HEK293 (cell line): ENCODE measurements around the gene OPRM1.

Source experiments
- CTCF ChIA-PET: fragments of 350-600 bp; formaldehyde crosslinking; extraction: SDS; loops from one replicate; lab custom pipeline; 2021; ENCODE audit warnings: antibody characterized with exemption; lab: Yijun Ruan, JAX
- POLR2A ChIA-PET: fragments of 300-600 bp; formaldehyde crosslinking; extraction: SDS; loops from one replicate; lab custom pipeline; 2020; ENCODE audit warnings: antibody characterized with exemption, inconsistent platforms; lab: Yijun Ruan, JAX
- H3K27ac ChIP-seq: fragments of 200-500 bp; sonication (Bioruptor generic); 2 replicates; pipeline ENCODE4 v1.5.1; 2014; ENCODE audit warnings: low read depth, low read length, control low read depth, inconsistent platforms; ENCODE audit errors: extremely low read depth
- H3K36me3 ChIP-seq, 2 experiments: fragments of 200-500 bp in 1 of 2; sonication (Bioruptor generic) in 1 of 2; 1 replicate in 1 of 2; 2 replicates in 1 of 2; pipeline ENCODE4 v1.5.1; 2014 to 2017; ENCODE audit warnings: inconsistent platforms in 2 of 2, low read length in 2 of 2; ENCODE audit not compliant: control insufficient read depth in 2 of 2, insufficient read depth in 1 of 2
- H3K4me1 ChIP-seq: fragments of 200-500 bp; sonication (Bioruptor generic); 2 replicates; pipeline ENCODE4 v1.5.1; 2014; ENCODE audit warnings: mild to moderate bottlenecking, low read length, inconsistent platforms; ENCODE audit not compliant: control insufficient read depth, insufficient read depth
- H3K4me3 ChIP-seq: 2 replicates; pipeline ENCODE4 v1.5.1; 2011; ENCODE audit warnings: low read depth, mild to moderate bottlenecking, control low read depth, low read length, moderate library complexity
- H3K9me3 ChIP-seq: fragments of 200-500 bp; sonication (Bioruptor generic); 2 replicates; pipeline ENCODE4 v1.5.1; 2014; ENCODE audit warnings: low read depth, low read length, inconsistent platforms; ENCODE audit not compliant: control insufficient read depth, insufficient read depth
- BCL11A ChIP-seq: fragments of 450-650 bp; formaldehyde crosslinking; IDR thresholded peaks from 2 replicates; pipeline ENCODE4 v1.5.1; 2016; ENCODE audit warnings: low read depth, missing biosample characterization, missing genetic modification characterization
- GLIS2 ChIP-seq: fragments of 450-650 bp; formaldehyde crosslinking; IDR thresholded peaks from 2 replicates; pipeline ENCODE4 v1.5.1; 2016; ENCODE audit warnings: missing biosample characterization, missing genetic modification characterization
- TRIM28 ChIP-seq: IDR thresholded peaks from 2 replicates; pipeline ENCODE4 v1.6.1; 2011; ENCODE audit warnings: low read length, control low read depth, borderline replicate concordance
- YY1 ChIP-seq: fragments of 450-650 bp; formaldehyde crosslinking; IDR thresholded peaks from 2 replicates; pipeline ENCODE4 v1.5.1; 2018; ENCODE audit warnings: missing biosample characterization, missing genetic modification characterization
- ZBTB1 ChIP-seq: fragments of 450-650 bp; formaldehyde crosslinking; IDR thresholded peaks from 2 replicates; pipeline ENCODE4 v1.5.1; 2016; ENCODE audit warnings: missing biosample characterization, missing genetic modification characterization
- ZBTB48 ChIP-seq: fragments of 450-650 bp; formaldehyde crosslinking; IDR thresholded peaks from 2 replicates; pipeline ENCODE4 v1.5.1; 2016; ENCODE audit warnings: missing biosample characterization, missing genetic modification characterization
- ZBTB8A ChIP-seq: fragments of 450-650 bp; formaldehyde crosslinking; IDR thresholded peaks from 2 replicates; pipeline ENCODE4 v1.5.1; 2016; ENCODE audit warnings: missing biosample characterization, missing genetic modification characterization
- ZFP3 ChIP-seq: fragments of 450-650 bp; formaldehyde crosslinking; IDR thresholded peaks from 2 replicates; pipeline ENCODE4 v1.5.1; 2016; ENCODE audit warnings: low read depth, missing biosample characterization, missing genetic modification characterization
- ZNF114 ChIP-seq: fragments of 450-650 bp; formaldehyde crosslinking; IDR thresholded peaks from 2 replicates; pipeline ENCODE4 v1.5.0; 2017; ENCODE audit warnings: missing biosample characterization, missing genetic modification characterization
- ZNF2 ChIP-seq: fragments of 450-650 bp; formaldehyde crosslinking; IDR thresholded peaks from 2 replicates; pipeline ENCODE4 v1.5.1; 2016; ENCODE audit warnings: missing biosample characterization, missing genetic modification characterization
- ZNF211 ChIP-seq: fragments of 450-650 bp; formaldehyde crosslinking; IDR thresholded peaks from 2 replicates; pipeline ENCODE4 v1.5.1; 2016; ENCODE audit warnings: low read depth, missing biosample characterization, missing genetic modification characterization
- ZNF23 ChIP-seq: fragments of 450-650 bp; formaldehyde crosslinking; IDR thresholded peaks from 2 replicates; pipeline ENCODE4 v1.5.1; 2016; ENCODE audit warnings: missing biosample characterization, missing genetic modification characterization, borderline replicate concordance
- ZNF292 ChIP-seq: fragments of 450-650 bp; formaldehyde crosslinking; IDR thresholded peaks from 2 replicates; pipeline ENCODE4 v1.5.1; 2016; ENCODE audit warnings: low read depth, missing biosample characterization, missing genetic modification characterization, borderline replicate concordance
- ZNF302 ChIP-seq: fragments of 450-650 bp; formaldehyde crosslinking; IDR thresholded peaks from 2 replicates; pipeline ENCODE4 v1.5.1; 2016; ENCODE audit warnings: missing biosample characterization, missing genetic modification characterization, low read depth
- ZNF324 ChIP-seq: fragments of 450-650 bp; formaldehyde crosslinking; IDR thresholded peaks from 2 replicates; pipeline ENCODE4 v1.5.1; 2016; ENCODE audit warnings: missing biosample characterization, missing genetic modification characterization
- ZNF350 ChIP-seq: fragments of 450-650 bp; formaldehyde crosslinking; IDR thresholded peaks from 2 replicates; pipeline ENCODE4 v1.5.0; 2017; ENCODE audit warnings: missing biosample characterization, mild to moderate bottlenecking, missing genetic modification characterization
- ZNF354C ChIP-seq: fragments of 450-650 bp; formaldehyde crosslinking; IDR thresholded peaks from 2 replicates; pipeline ENCODE4 v1.5.1; 2016; ENCODE audit warnings: missing biosample characterization, missing genetic modification characterization, low read depth, borderline replicate concordance
- ZNF391 ChIP-seq: fragments of 450-650 bp; formaldehyde crosslinking; IDR thresholded peaks from 2 replicates; pipeline ENCODE4 v1.5.1; 2016; ENCODE audit warnings: low read depth, missing biosample characterization, missing genetic modification characterization, borderline replicate concordance
- ZNF473 ChIP-seq: fragments of 450-650 bp; formaldehyde crosslinking; IDR thresholded peaks from 2 replicates; pipeline ENCODE4 v1.5.1; 2017; ENCODE audit warnings: missing biosample characterization, missing genetic modification characterization
- ZNF510 ChIP-seq: fragments of 450-650 bp; formaldehyde crosslinking; IDR thresholded peaks from 2 replicates; pipeline ENCODE4 v1.5.1; 2018; ENCODE audit warnings: mild to moderate bottlenecking, missing genetic modification characterization, missing biosample characterization; ENCODE audit not compliant: insufficient replicate concordance
- ZNF561 ChIP-seq: fragments of 450-650 bp; IDR thresholded peaks from 2 replicates; pipeline ENCODE4 v1.5.1; 2018; ENCODE audit warnings: missing biosample characterization, missing genetic modification characterization, borderline replicate concordance
- ZNF571 ChIP-seq: fragments of 450-650 bp; formaldehyde crosslinking; IDR thresholded peaks from 2 replicates; pipeline ENCODE4 v1.5.0; 2017; ENCODE audit warnings: missing biosample characterization, missing genetic modification characterization
- ZNF585B ChIP-seq: fragments of 450-650 bp; formaldehyde crosslinking; IDR thresholded peaks from 2 replicates; pipeline ENCODE4 v1.5.1; 2016; ENCODE audit warnings: missing biosample characterization, missing genetic modification characterization
- ZNF624 ChIP-seq: fragments of 450-650 bp; formaldehyde crosslinking; IDR thresholded peaks from 2 replicates; pipeline ENCODE4 v1.5.1; 2017; ENCODE audit warnings: missing biosample characterization, missing genetic modification characterization
- ZNF654 ChIP-seq: fragments of 450-650 bp; formaldehyde crosslinking; IDR thresholded peaks from 2 replicates; pipeline ENCODE4 v1.5.1; 2016; ENCODE audit warnings: low read depth, missing biosample characterization, missing genetic modification characterization
- ZNF76 ChIP-seq: fragments of 450-650 bp; formaldehyde crosslinking; IDR thresholded peaks from 2 replicates; pipeline ENCODE4; 2016; ENCODE audit warnings: low read depth, missing biosample characterization, missing genetic modification characterization, borderline replicate concordance
- TF ChIP-seq, protein P1 (sequence below): fragments of 450-650 bp; formaldehyde crosslinking; IDR thresholded peaks from 2 replicates; pipeline ENCODE4 v1.5.1; 2016; ENCODE audit warnings: missing biosample characterization, missing genetic modification characterization, low read depth
- TF ChIP-seq, protein P2 (sequence below): fragments of 450-650 bp; formaldehyde crosslinking; IDR thresholded peaks from 2 replicates; pipeline ENCODE4 v1.5.1; 2016; ENCODE audit warnings: missing biosample characterization, missing genetic modification characterization
- TF ChIP-seq, protein P3 (sequence below): fragments of 450-650 bp; formaldehyde crosslinking; IDR thresholded peaks from 2 replicates; pipeline ENCODE4 v1.5.1; 2016; ENCODE audit warnings: missing biosample characterization, missing genetic modification characterization
- TF ChIP-seq, protein P4 (sequence below): fragments of 450-650 bp; formaldehyde crosslinking; IDR thresholded peaks from 2 replicates; pipeline ENCODE4 v1.5.1; 2016; ENCODE audit warnings: missing biosample characterization, missing genetic modification characterization

The OPRM1 gene

DNA sequence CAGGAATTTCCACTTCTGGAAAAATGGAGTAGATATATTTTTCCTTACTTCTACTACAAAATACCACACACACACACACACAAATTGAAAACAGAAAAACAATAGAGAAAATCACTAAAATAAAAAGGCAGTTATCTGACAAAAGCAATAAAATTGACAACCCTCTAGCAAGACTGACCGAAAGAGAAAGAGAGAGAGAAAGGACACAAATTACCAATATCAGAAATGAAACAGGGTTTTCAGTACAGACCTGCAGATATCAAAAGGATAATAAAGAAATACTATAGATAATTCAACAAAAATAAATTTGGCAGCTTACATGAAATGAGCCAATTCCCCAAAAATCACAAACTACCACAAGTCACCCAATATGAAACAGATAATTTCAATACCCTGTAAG is 104.7 kb downstream of the OPRM1 start:
- Histone ChIP-seq H3K4me3 (no peak overlapping the region), H3K36me3 (no peaks in the 10 kb centered on the region), H3K27ac (no peak overlapping the region), H3K4me1 (no peaks in the 10 kb centered on the region), H3K9me3 (no peaks in the 10 kb centered on the region)
- ChIA-PET POLR2A (no interaction called here), CTCF (no interaction called here)
- TF ChIP-seq BCL11A (tag by site-specific recombination) (no peak), ZBTB1 (no peak), ZNF302 (tag by site-specific recombination) (no peak), ZNF561 (tag by site-specific recombination) (no peak), ZNF571 (tag by site-specific recombination) (no peak), ZNF2 (no peak), GLIS2 (no peak), ZNF211 (tag by site-specific recombination) (no peak), ZNF624 (tag by site-specific recombination) (no peak), ZNF350 (tag by site-specific recombination) (no peak)
- TF ChIP-seq, protein P1, sequence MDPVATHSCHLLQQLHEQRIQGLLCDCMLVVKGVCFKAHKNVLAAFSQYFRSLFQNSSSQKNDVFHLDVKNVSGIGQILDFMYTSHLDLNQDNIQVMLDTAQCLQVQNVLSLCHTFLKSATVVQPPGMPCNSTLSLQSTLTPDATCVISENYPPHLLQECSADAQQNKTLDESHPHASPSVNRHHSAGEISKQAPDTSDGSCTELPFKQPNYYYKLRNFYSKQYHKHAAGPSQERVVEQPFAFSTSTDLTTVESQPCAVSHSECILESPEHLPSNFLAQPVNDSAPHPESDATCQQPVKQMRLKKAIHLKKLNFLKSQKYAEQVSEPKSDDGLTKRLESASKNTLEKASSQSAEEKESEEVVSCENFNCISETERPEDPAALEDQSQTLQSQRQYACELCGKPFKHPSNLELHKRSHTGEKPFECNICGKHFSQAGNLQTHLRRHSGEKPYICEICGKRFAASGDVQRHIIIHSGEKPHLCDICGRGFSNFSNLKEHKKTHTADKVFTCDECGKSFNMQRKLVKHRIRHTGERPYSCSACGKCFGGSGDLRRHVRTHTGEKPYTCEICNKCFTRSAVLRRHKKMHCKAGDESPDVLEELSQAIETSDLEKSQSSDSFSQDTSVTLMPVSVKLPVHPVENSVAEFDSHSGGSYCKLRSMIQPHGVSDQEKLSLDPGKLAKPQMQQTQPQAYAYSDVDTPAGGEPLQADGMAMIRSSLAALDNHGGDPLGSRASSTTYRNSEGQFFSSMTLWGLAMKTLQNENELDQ: no peak

DNA sequence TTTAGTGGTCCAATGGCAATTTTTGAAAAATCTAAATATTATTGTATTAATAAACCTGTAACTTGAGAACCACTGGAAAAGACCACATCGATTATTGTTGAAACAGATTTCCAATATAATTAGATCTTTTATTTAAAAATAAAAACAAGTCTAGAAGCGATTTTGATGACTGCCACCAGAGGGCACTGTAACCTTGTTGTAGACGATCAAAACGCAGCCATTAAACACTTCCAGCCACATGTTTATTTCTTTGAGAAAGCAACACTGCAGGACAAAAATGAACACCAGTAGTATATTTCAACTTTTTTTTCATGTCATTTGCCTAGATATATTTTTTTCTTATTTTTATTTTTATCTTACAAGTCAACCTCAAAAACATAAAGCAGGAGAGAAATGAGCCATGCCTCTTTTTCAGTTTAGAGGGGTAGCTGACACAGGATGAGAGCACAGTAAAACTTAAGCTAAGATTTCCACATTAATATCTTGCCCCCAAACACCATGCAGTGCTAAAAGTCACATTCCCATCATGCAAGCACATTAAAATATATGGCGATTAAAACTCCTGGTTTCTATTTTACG is 115.4 kb downstream of the OPRM1 start:
- H3K9me3 ChIP-seq: no peaks in the 10 kb centered on the region
- H3K36me3 ChIP-seq: no peaks in the 10 kb centered on the region
- ChIA-PET CTCF (interaction anchor here (0.5 to 3.8 kb wide), 44 partner anchors 15 to 1116 kb away, joined by 3 to 53 read pairs (median 4); no protein-coding TSS in a partner anchor), POLR2A (no interaction called here)
- H3K4me1 ChIP-seq: no peaks in the 10 kb centered on the region
- H3K27ac ChIP-seq: no peak overlapping the region
- H3K4me3 ChIP-seq: no peak overlapping the region
- no peak for TF ChIP-seq ZNF354C
- no peak for TF ChIP-seq YY1 (tag by site-specific recombination)
- TF ChIP-seq ZNF76 (tag by site-specific recombination): no peak
- no peak for TF ChIP-seq ZBTB8A (tag by site-specific recombination)
- no peak for TF ChIP-seq ZNF585B
- peak; percentile 81 for TF ChIP-seq ZNF654
- no peak for TF ChIP-seq ZNF324 (tag by site-specific recombination)
- TF ChIP-seq ZNF391 (tag by site-specific recombination): no peak
- no peak for TF ChIP-seq ZNF292 (tag by site-specific recombination)
- TF ChIP-seq, protein P2, sequence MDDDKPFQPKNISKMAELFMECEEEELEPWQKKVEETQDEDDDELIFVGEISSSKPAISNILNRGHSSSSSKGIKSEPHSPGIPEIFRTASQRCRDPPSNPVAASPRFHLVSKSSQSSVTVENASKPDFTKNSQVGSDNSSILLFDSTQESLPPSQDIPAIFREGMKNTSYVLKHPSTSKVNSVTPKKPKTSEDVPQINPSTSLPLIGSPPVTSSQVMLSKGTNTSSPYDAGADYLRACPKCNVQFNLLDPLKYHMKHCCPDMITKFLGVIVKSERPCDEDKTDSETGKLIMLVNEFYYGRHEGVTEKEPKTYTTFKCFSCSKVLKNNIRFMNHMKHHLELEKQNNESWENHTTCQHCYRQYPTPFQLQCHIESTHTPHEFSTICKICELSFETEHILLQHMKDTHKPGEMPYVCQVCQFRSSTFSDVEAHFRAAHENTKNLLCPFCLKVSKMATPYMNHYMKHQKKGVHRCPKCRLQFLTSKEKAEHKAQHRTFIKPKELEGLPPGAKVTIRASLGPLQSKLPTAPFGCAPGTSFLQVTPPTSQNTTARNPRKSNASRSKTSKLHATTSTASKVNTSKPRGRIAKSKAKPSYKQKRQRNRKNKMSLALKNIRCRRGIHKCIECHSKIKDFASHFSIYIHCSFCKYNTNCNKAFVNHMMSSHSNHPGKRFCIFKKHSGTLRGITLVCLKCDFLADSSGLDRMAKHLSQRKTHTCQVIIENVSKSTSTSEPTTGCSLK (tag by site-specific recombination): no peak
- TF ChIP-seq TRIM28: peak; percentile 72
- TF ChIP-seq ZNF510 (tag by site-specific recombination): no peak
- no peak for TF ChIP-seq ZNF473 (tag by site-specific recombination)
- TF ChIP-seq ZNF114 (tag by site-specific recombination): no peak
- TF ChIP-seq ZBTB48 (tag by site-specific recombination): no peak
- TF ChIP-seq, protein P3, sequence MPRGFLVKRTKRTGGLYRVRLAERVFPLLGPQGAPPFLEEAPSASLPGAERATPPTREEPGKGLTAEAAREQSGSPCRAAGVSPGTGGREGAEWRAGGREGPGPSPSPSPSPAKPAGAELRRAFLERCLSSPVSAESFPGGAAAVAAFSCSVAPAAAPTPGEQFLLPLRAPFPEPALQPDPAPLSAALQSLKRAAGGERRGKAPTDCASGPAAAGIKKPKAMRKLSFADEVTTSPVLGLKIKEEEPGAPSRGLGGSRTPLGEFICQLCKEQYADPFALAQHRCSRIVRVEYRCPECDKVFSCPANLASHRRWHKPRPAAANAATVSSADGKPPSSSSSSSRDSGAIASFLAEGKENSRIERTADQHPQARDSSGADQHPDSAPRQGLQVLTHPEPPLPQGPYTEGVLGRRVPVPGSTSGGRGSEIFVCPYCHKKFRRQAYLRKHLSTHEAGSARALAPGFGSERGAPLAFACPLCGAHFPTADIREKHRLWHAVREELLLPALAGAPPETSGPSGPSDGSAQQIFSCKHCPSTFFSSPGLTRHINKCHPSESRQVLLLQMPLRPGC (tag by site-specific recombination): no peak
- no peak for TF ChIP-seq ZNF23
- TF ChIP-seq, protein P4, sequence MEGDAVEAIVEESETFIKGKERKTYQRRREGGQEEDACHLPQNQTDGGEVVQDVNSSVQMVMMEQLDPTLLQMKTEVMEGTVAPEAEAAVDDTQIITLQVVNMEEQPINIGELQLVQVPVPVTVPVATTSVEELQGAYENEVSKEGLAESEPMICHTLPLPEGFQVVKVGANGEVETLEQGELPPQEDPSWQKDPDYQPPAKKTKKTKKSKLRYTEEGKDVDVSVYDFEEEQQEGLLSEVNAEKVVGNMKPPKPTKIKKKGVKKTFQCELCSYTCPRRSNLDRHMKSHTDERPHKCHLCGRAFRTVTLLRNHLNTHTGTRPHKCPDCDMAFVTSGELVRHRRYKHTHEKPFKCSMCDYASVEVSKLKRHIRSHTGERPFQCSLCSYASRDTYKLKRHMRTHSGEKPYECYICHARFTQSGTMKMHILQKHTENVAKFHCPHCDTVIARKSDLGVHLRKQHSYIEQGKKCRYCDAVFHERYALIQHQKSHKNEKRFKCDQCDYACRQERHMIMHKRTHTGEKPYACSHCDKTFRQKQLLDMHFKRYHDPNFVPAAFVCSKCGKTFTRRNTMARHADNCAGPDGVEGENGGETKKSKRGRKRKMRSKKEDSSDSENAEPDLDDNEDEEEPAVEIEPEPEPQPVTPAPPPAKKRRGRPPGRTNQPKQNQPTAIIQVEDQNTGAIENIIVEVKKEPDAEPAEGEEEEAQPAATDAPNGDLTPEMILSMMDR (tag by site-specific recombination): peak; percentile 29; the same call in 1 of the 2 replicates
- no peak for TF ChIP-seq ZFP3 (tag by site-specific recombination)
